CD4-positive, alpha-beta T cell (primary cell): ENCODE results near the gene ABCA6. TPM values are rescaled to one million over a fixed set of nuclear protein-coding genes. Genes with fewer than 3 reads are reported as not detected.

Experiments used
- ATAC-seq: fragments of 200-7000 bp; cut with Tn5 transposase; one replicate; pipeline ENCODE4 v1.10.0; 2022; ENCODE audit warnings: mild to moderate bottlenecking; ENCODE audit not compliant: poor library complexity
- CTCF ChIA-PET: fragments of 350-600 bp; sonication (Branson Sonifier 250); formaldehyde crosslinking; loops from one replicate; lab custom pipeline; 2021; ENCODE audit warnings: antibody characterized with exemption, inconsistent platforms; lab: Charles Lee
- POLR2A ChIA-PET: fragments of 350-600 bp; sonication (Branson Sonifier 250); formaldehyde crosslinking; loops from one replicate; lab custom pipeline; 2021; ENCODE audit warnings: antibody characterized with exemption, inconsistent platforms; lab: Charles Lee
- DNase-seq, 14 experiments: peaks; one replicate each; pipeline ENCODE4 v3.0.0-alpha.2; 2013 to 2020; ENCODE audit warnings: mixed read lengths in 2 of 14
- H3K27ac ChIP-seq, 2 donors: one replicate each; pipeline versions ENCODE4 v1.5.1 to v1.7.0; 2013; ENCODE audit warnings: low read length in 2 of 2, low read depth in 1 of 2, mild to moderate bottlenecking in 1 of 2
- H3K27me3 ChIP-seq, 2 experiments: 1 replicate in 1 of 2; 2 replicates in 1 of 2; pipeline versions ENCODE4 v1.6.1 to v1.7.0; 2013; ENCODE audit warnings: low read length in 2 of 2, control low read depth in 1 of 2, mild to moderate bottlenecking in 1 of 2, moderate library complexity in 1 of 2; ENCODE audit not compliant: insufficient read depth in 2 of 2, control insufficient read depth in 1 of 2
- H3K36me3 ChIP-seq: one replicate; pipeline ENCODE4 v1.6.1; 2013; ENCODE audit warnings: low read length, control low read depth; ENCODE audit not compliant: insufficient read depth
- H3K4me1 ChIP-seq: one replicate; pipeline ENCODE4 v1.6.1; 2013; ENCODE audit warnings: low read length, control low read depth; ENCODE audit not compliant: insufficient read depth
- H3K4me3 ChIP-seq: one replicate; pipeline ENCODE4 v1.5.1; 2013; ENCODE audit warnings: mild to moderate bottlenecking, low read length, moderate library complexity
- H3K9me3 ChIP-seq, 2 experiments: 1 replicate in 1 of 2; 2 replicates in 1 of 2; pipeline versions ENCODE4 v1.6.1 to v1.7.0; 2013; ENCODE audit warnings: low read length in 2 of 2, mild to moderate bottlenecking in 2 of 2, control low read depth in 1 of 2, moderate library complexity in 1 of 2; ENCODE audit not compliant: control insufficient read depth in 1 of 2, insufficient read depth in 1 of 2
- H3K27ac Mint-ChIP-seq: one replicate; pipeline ENCODE4 v1.8.0; 2020; ENCODE audit warnings: mixed read lengths
- H3K27me3 Mint-ChIP-seq: one replicate; pipeline ENCODE4 v1.8.0; 2021; ENCODE audit warnings: mixed read lengths
- H3K36me3 Mint-ChIP-seq: one replicate; pipeline ENCODE4 v1.8.0; 2021; ENCODE audit warnings: low read depth, mixed read lengths
- H3K4me1 Mint-ChIP-seq: one replicate; pipeline ENCODE4 v1.8.0; 2021; ENCODE audit warnings: low read depth, mixed read lengths
- H3K4me3 Mint-ChIP-seq: one replicate; pipeline ENCODE4 v1.8.0; 2020; ENCODE audit warnings: mild to moderate bottlenecking, mixed read lengths
- H3K9me3 Mint-ChIP-seq: one replicate; pipeline ENCODE4 v1.8.0; 2020; ENCODE audit warnings: mixed read lengths
- CTCF ChIP-seq: fragments of 200-600 bp; IDR thresholded peaks from one replicate; pipeline ENCODE4 v1.8.0; 2022; ENCODE audit warnings: antibody characterized with exemption, mild to moderate bottlenecking
- intact Hi-C, 2 experiments: fragments of 100-400 bp; cut with DNase I in 1 of 2; cut with micrococcal nuclease in 1 of 2; formaldehyde crosslinking; loops; one replicate each; pipeline versions ENCODE4 v1.15.1 to v1.9.0; 2023 to 2025; cut with DNase I, micrococcal nuclease
- total RNA-seq, 174 experiments: library from RNA in 2 of 174; stranded (reverse) in 2 of 174; gene quantifications; one replicate each; pipeline ENCODE4 v1.2.3 and lab custom pipeline; 2021 to 2026

Gene ABCA6
- total RNA-seq, 2 experiments from 2014 or later = 0.22 to 0.25 TPM

- DNase-seq (no peak), ATAC-seq (no peak)
- Histone ChIP-seq H3K27me3 (no peaks in the 10 kb centered on the region), H3K36me3 (no peaks in the 10 kb centered on the region), H3K9me3 (no peaks in the 10 kb centered on the region), H3K4me3 (no peak overlapping the region), H3K27ac (no peak overlapping the region), H3K4me1 (no peaks in the 10 kb centered on the region)
- TF ChIP-seq CTCF = no peak
- CTCF ChIA-PET = no interaction called here
- H3K4me3 Mint-ChIP-seq = no peak overlapping the region
- no peaks in the 10 kb centered on the region for H3K9me3 Mint-ChIP-seq
- H3K4me1 Mint-ChIP-seq = peaks cover 6% of the 10 kb centered on the region
- H3K36me3 Mint-ChIP-seq = no peaks in the 10 kb centered on the region
- no peak overlapping the region for H3K27ac Mint-ChIP-seq
- peaks cover 10% of the 10 kb centered on the region for H3K27me3 Mint-ChIP-seq
- POLR2A ChIA-PET = interaction anchor here (0.7 kb wide), 1 partner anchor 8 kb away, joined by 3 read pairs; no protein-coding TSS in a partner anchor
- intact Hi-C loops = no loop called here
Observed at GRCh38 chr17:69090365-69090764, 51.3 kb downstream of the ABCA6 start.

GRCh38 chr17:69088643-69089200 is 53.0 kb downstream of the ABCA6 start:
- H3K27ac Mint-ChIP-seq = no peak overlapping the region
- ChIA-PET CTCF (no interaction called here), POLR2A (no interaction called here)
- no peak for DNase-seq
- H3K27me3 Mint-ChIP-seq = peaks cover 4% of the 10 kb centered on the region
- no peaks in the 10 kb centered on the region for H3K36me3 Mint-ChIP-seq
- peaks cover 6% of the 10 kb centered on the region for H3K4me1 Mint-ChIP-seq
- no peak for ATAC-seq
- H3K36me3 ChIP-seq = no peaks in the 10 kb centered on the region
- H3K4me3 ChIP-seq = no peak overlapping the region
- H3K4me1 ChIP-seq = no peaks in the 10 kb centered on the region
- H3K9me3 ChIP-seq = no peaks in the 10 kb centered on the region
- H3K4me3 Mint-ChIP-seq = no peak overlapping the region
- H3K27ac ChIP-seq = no peak overlapping the region
- no peaks in the 10 kb centered on the region for H3K27me3 ChIP-seq
- intact Hi-C loops = no loop called here
- H3K9me3 Mint-ChIP-seq = no peaks in the 10 kb centered on the region
- TF ChIP-seq CTCF = no peak

GRCh38 chr17:69086641-69087040 is 55.1 kb downstream of the ABCA6 start:
- intact Hi-C loops = no loop called here
- H3K4me3 Mint-ChIP-seq = no peak overlapping the region

More at GRCh38 chr17:69086641-69087040, 55.1 kb downstream of the ABCA6 start:
- Mint-ChIP-seq H3K27ac (no peak overlapping the region), H3K4me1 (no peaks in the 10 kb centered on the region), H3K27me3 (no peaks in the 10 kb centered on the region), H3K9me3 (no peaks in the 10 kb centered on the region), H3K36me3 (no peaks in the 10 kb centered on the region)
- CTCF ChIA-PET = no interaction called here
- no peak overlapping the region for H3K4me3 ChIP-seq
- POLR2A ChIA-PET = no interaction called here
- H3K36me3 ChIP-seq = no peaks in the 10 kb centered on the region
- no peaks in the 10 kb centered on the region for H3K4me1 ChIP-seq
- H3K9me3 ChIP-seq = peaks cover 0 to 4% of the 10 kb centered on the region in 2 experiments
- ATAC-seq (no peak), DNase-seq (no peak)
- H3K27ac ChIP-seq = no peak overlapping the region
- no peak for TF ChIP-seq CTCF
- H3K27me3 ChIP-seq = no peaks in the 10 kb centered on the region
